ENCODE data around the gene SNX3.

GRCh38 chr6:108200186-108200585 is 60.7 kb downstream of the SNX3 start:
- TF ChIP-seq CTCF (IDR thresholded peaks at IDR 0.05) (no peak), POLR2A (IDR thresholded peaks at IDR 0.05) (no peak), EP300 (IDR thresholded peaks at IDR 0.05) (no peak)

Data from tibial nerve (tissue), 4 donors.